HEK293 (cell line): Measurements from ENCODE around the gene HEG1.

Experiments used
- CTCF ChIA-PET: fragments of 350-600 bp; formaldehyde crosslinking; extraction: SDS; loops from one replicate; lab custom pipeline; 2021; ENCODE audit warnings: antibody characterized with exemption; lab: Yijun Ruan, JAX
- POLR2A ChIA-PET: fragments of 300-600 bp; formaldehyde crosslinking; extraction: SDS; loops from one replicate; lab custom pipeline; 2020; ENCODE audit warnings: antibody characterized with exemption, inconsistent platforms; lab: Yijun Ruan, JAX
- H3K27ac ChIP-seq: fragments of 200-500 bp; sonication (Bioruptor generic); 2 replicates; pipeline ENCODE4 v1.5.1; 2014; ENCODE audit warnings: low read depth, low read length, control low read depth, inconsistent platforms; ENCODE audit errors: extremely low read depth
- H3K36me3 ChIP-seq, 2 experiments: fragments of 200-500 bp in 1 of 2; sonication (Bioruptor generic) in 1 of 2; 1 replicate in 1 of 2; 2 replicates in 1 of 2; pipeline ENCODE4 v1.5.1; 2014 to 2017; ENCODE audit warnings: inconsistent platforms in 2 of 2, low read length in 2 of 2; ENCODE audit not compliant: control insufficient read depth in 2 of 2, insufficient read depth in 1 of 2
- H3K4me1 ChIP-seq: fragments of 200-500 bp; sonication (Bioruptor generic); 2 replicates; pipeline ENCODE4 v1.5.1; 2014; ENCODE audit warnings: mild to moderate bottlenecking, low read length, inconsistent platforms; ENCODE audit not compliant: control insufficient read depth, insufficient read depth
- H3K4me3 ChIP-seq: 2 replicates; pipeline ENCODE4 v1.5.1; 2011; ENCODE audit warnings: low read depth, mild to moderate bottlenecking, control low read depth, low read length, moderate library complexity
- H3K9me3 ChIP-seq: fragments of 200-500 bp; sonication (Bioruptor generic); 2 replicates; pipeline ENCODE4 v1.5.1; 2014; ENCODE audit warnings: low read depth, low read length, inconsistent platforms; ENCODE audit not compliant: control insufficient read depth, insufficient read depth
- AEBP2 ChIP-seq: fragments of 450-650 bp; formaldehyde crosslinking; IDR thresholded peaks from 2 replicates; pipeline ENCODE4 v1.5.1; 2016; ENCODE audit warnings: missing biosample characterization, missing genetic modification characterization, borderline replicate concordance
- HIC1 ChIP-seq: fragments of 450-650 bp; formaldehyde crosslinking; IDR thresholded peaks from 2 replicates; pipeline ENCODE4 v1.5.1; 2016; ENCODE audit warnings: missing biosample characterization, missing genetic modification characterization
- HOXD13 ChIP-seq: sonication (generic); formaldehyde crosslinking; IDR thresholded peaks from 2 replicates; pipeline ENCODE4 v1.8.0; 2022; ENCODE audit warnings: missing genetic modification reagents, borderline replicate concordance
- MZF1 ChIP-seq: fragments of 450-650 bp; formaldehyde crosslinking; IDR thresholded peaks from 2 replicates; pipeline ENCODE4 v1.5.1; 2017; ENCODE audit warnings: missing biosample characterization, missing genetic modification characterization, borderline replicate concordance
- PRDM10 ChIP-seq: fragments of 450-650 bp; formaldehyde crosslinking; IDR thresholded peaks from 2 replicates; pipeline ENCODE4 v1.5.1; 2016; ENCODE audit warnings: missing biosample characterization, missing genetic modification characterization
- ZNF174 ChIP-seq: fragments of 450-650 bp; formaldehyde crosslinking; IDR thresholded peaks from 2 replicates; pipeline ENCODE4 v1.5.0; 2017; ENCODE audit warnings: missing biosample characterization, mild to moderate bottlenecking, missing genetic modification characterization
- ZNF221 ChIP-seq: fragments of 450-650 bp; formaldehyde crosslinking; IDR thresholded peaks from 2 replicates; pipeline ENCODE4 v1.5.1; 2017; ENCODE audit warnings: missing biosample characterization, missing genetic modification characterization, borderline replicate concordance
- ZNF223 ChIP-seq: fragments of 450-650 bp; formaldehyde crosslinking; IDR thresholded peaks from 2 replicates; pipeline ENCODE4 v1.5.1; 2016; ENCODE audit warnings: missing biosample characterization, missing genetic modification characterization
- ZNF266 ChIP-seq: fragments of 450-650 bp; formaldehyde crosslinking; IDR thresholded peaks from 2 replicates; pipeline ENCODE4 v1.5.1; 2016; ENCODE audit warnings: missing biosample characterization, missing genetic modification characterization, low read depth
- ZNF501 ChIP-seq: fragments of 450-650 bp; formaldehyde crosslinking; IDR thresholded peaks from 2 replicates; pipeline ENCODE4 v1.5.1; 2016; ENCODE audit warnings: missing biosample characterization, missing genetic modification characterization
- ZNF513 ChIP-seq: fragments of 450-650 bp; IDR thresholded peaks from 2 replicates; pipeline ENCODE4 v1.5.1; 2018; ENCODE audit warnings: missing biosample characterization, missing genetic modification characterization
- ZNF514 ChIP-seq: fragments of 450-650 bp; formaldehyde crosslinking; IDR thresholded peaks from 2 replicates; pipeline ENCODE4 v1.5.1; 2016; ENCODE audit warnings: missing biosample characterization, missing genetic modification characterization
- ZNF654 ChIP-seq: fragments of 450-650 bp; formaldehyde crosslinking; IDR thresholded peaks from 2 replicates; pipeline ENCODE4 v1.5.1; 2016; ENCODE audit warnings: low read depth, missing biosample characterization, missing genetic modification characterization
- ZNF660 ChIP-seq: fragments of 450-650 bp; IDR thresholded peaks from 2 replicates; pipeline ENCODE4 v1.5.1; 2018; ENCODE audit warnings: missing biosample characterization, mild to moderate bottlenecking, missing genetic modification characterization
- ZNF670 ChIP-seq: fragments of 450-650 bp; formaldehyde crosslinking; IDR thresholded peaks from 2 replicates; pipeline ENCODE4 v1.5.1; 2016; ENCODE audit warnings: missing biosample characterization, missing genetic modification characterization, low read depth
- ZNF830 ChIP-seq: fragments of 450-650 bp; IDR thresholded peaks from 2 replicates; pipeline ENCODE4 v1.5.0; 2018; ENCODE audit warnings: missing biosample characterization, missing genetic modification characterization, low read depth, mild to moderate bottlenecking, moderate library complexity

Gene HEG1

GRCh38 chr3:124926426-124927101 is 129.2 kb downstream of the HEG1 start:
- TF ChIP-seq MZF1 (tag by site-specific recombination) (no peak), ZNF514 (tag by site-specific recombination) (no peak), PRDM10 (tag by site-specific recombination) (no peak), ZNF670 (tag by site-specific recombination) (no peak), HOXD13 (CRISPR knock-in tag) (no peak), ZNF660 (tag by site-specific recombination) (no peak), ZNF513 (tag by site-specific recombination) (no peak), ZNF266 (no peak), ZNF654 (no peak), HIC1 (tag by site-specific recombination) (no peak)
- CTCF ChIA-PET, result interaction anchor here (0.7 to 1.8 kb wide), 3 partner anchors 23 to 659 kb away, joined by 3 to 6 read pairs (median 3); no protein-coding TSS in a partner anchor
- H3K9me3 ChIP-seq, result no peaks in the 10 kb centered on the region
- POLR2A ChIA-PET, result no interaction called here
- H3K36me3 ChIP-seq, result no peaks in the 10 kb centered on the region
- no peak overlapping the region for H3K4me3 ChIP-seq
- no peak overlapping the region for H3K27ac ChIP-seq
- no peaks in the 10 kb centered on the region for H3K4me1 ChIP-seq

- H3K36me3 ChIP-seq, result no peaks in the 10 kb centered on the region
- TF ChIP-seq ZNF223 (tag by site-specific recombination) (no peak), AEBP2 (tag by site-specific recombination) (no peak), ZNF174 (tag by site-specific recombination) (no peak), ZNF830 (tag by site-specific recombination) (no peak), ZNF501 (tag by site-specific recombination) (no peak), ZNF221 (tag by site-specific recombination) (no peak)
- H3K4me3 ChIP-seq, result no peak overlapping the region
- ChIA-PET POLR2A (no interaction called here), CTCF (interaction anchor here (0.7 to 2.2 kb wide), 6 partner anchors 9 to 664 kb away, joined by 3 to 8 read pairs (median 5); no protein-coding TSS in a partner anchor)
- H3K27ac ChIP-seq, result no peak overlapping the region
- H3K9me3 ChIP-seq, result no peaks in the 10 kb centered on the region
- no peaks in the 10 kb centered on the region for H3K4me1 ChIP-seq
These were observed 131.1 kb downstream of the HEG1 start for GRCh38 chr3:124924741-124925140.
